ENCODE data around the gene CMC4. TPM values are rescaled to one million over a fixed set of nuclear protein-coding genes. Genes with fewer than 3 reads are reported as not detected.

CMC4 gene
- total RNA-seq, 4 donors from 2014 or later = 5.1 to 18.3 (median 13.3) TPM

- Histone ChIP-seq H3K27me3 (no peaks in the 10 kb centered on the region), H3K4me1 (peaks cover 0 to 14% (median 0%) of the 10 kb centered on the region in 3 donors), H3K9me3 (no peaks in the 10 kb centered on the region), H3K4me3 (peak overlapping the region in 3 of 4 donors; percentile 62 to 79 (median 69)), H3K27ac (peak overlapping the region; percentile 96 to 98 (median 97)), H3K36me3 (no peaks in the 10 kb centered on the region)
- no peak for DNase-seq
- no peak for TF ChIP-seq POLR2A (IDR thresholded peaks at IDR 0.05)
- TF ChIP-seq, protein P1, sequence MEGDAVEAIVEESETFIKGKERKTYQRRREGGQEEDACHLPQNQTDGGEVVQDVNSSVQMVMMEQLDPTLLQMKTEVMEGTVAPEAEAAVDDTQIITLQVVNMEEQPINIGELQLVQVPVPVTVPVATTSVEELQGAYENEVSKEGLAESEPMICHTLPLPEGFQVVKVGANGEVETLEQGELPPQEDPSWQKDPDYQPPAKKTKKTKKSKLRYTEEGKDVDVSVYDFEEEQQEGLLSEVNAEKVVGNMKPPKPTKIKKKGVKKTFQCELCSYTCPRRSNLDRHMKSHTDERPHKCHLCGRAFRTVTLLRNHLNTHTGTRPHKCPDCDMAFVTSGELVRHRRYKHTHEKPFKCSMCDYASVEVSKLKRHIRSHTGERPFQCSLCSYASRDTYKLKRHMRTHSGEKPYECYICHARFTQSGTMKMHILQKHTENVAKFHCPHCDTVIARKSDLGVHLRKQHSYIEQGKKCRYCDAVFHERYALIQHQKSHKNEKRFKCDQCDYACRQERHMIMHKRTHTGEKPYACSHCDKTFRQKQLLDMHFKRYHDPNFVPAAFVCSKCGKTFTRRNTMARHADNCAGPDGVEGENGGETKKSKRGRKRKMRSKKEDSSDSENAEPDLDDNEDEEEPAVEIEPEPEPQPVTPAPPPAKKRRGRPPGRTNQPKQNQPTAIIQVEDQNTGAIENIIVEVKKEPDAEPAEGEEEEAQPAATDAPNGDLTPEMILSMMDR (IDR thresholded peaks at IDR 0.05) = no peak
- WGBS, 2 donors = 21 to 43% methylated on average over 3 of the region's 3 CpGs
- intact Hi-C loops (cut with DNase I) = no loop called here
Measured at GRCh38 chrX:155028129-155028528, 42.8 kb downstream of the CMC4 start.

GRCh38 chrX:155027509-155028066, 43.3 kb downstream of the CMC4 start:
- Histone ChIP-seq H3K4me1 (peaks cover 0 to 14% (median 0%) of the 10 kb centered on the region in 3 donors), H3K4me3 (peak overlapping the region; percentile 56 to 79 (median 66)), H3K27me3 (no peaks in the 10 kb centered on the region), H3K36me3 (no peaks in the 10 kb centered on the region), H3K9me3 (no peaks in the 10 kb centered on the region), H3K27ac (peak overlapping the region; percentile 96 to 98 (median 97))
- 1 to 44% methylated on average over 14 of the region's 14 CpGs for WGBS, 2 donors
- intact Hi-C loops (cut with DNase I) = no loop called here
- DNase-seq = no peak
- TF ChIP-seq POLR2A (IDR thresholded peaks at IDR 0.05) = peak in 2 of 4 donors; percentile 44 to 49
- TF ChIP-seq, protein P1 (IDR thresholded peaks at IDR 0.05) = no peak

DNA sequence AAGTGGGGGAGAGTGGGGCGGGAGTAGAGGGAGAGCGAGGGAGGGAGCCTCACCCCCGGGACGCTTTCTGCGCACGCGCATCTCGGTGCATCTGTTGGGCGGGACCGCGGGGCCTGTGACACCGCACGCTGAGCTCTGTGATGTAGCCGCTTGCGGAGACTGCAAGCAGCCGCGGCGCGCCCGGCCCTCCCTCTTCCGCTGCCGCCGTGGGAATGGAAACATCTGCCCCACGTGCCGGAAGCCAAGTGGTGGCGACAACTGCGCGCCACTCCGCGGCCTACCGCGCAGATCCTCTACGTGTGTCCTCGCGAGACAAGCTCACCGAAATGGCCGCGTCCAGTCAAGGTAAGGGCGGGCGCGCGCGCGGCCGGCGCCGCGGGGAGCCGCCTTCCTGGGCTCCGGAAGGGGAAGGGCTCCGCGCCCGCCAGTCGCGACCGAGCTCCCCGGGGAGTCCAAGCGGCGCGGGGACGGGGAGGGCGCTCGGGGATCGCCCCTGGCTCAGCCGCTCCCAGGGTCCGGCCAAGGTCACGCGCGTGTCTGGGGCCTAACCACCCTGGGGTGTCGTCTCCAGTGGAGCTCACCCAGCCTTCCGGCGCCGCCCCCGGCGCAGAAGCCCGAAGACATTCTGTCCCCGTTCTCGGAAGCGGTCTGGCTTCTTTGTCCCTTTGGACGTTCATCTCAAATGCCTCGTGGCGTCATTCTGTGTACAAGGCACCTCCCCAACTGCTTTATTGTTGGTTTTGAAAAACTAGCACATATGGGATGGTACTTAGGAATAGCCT, 44.0 kb downstream of the CMC4 start, which contains the start of gene FUNDC2:
FUNDC2 (plus strand) TSS at position 118 of the 782 bp plus-strand sequence; CDS start at position 213, 95 bp downstream.
- H3K27me3 ChIP-seq = no peaks in the 10 kb centered on the region
- no peaks in the 10 kb centered on the region for H3K36me3 ChIP-seq
- H3K9me3 ChIP-seq = no peaks in the 10 kb centered on the region
- 0 to 58% methylated on average over 1 to 19 of the region's 82 CpGs for WGBS, 2 donors
- H3K27ac ChIP-seq = peak within 1 kb of the TSS; percentile 96 to 98 (median 97)
- H3K4me1 ChIP-seq = peaks cover 0 to 14% (median 0%) of the 10 kb centered on the region in 3 donors
- intact Hi-C loops (cut with DNase I) = no loop called here
- H3K4me3 ChIP-seq = peak within 1 kb of the TSS; percentile 56 to 79 (median 66)
- peak; percentile 42 for DNase-seq
- TF ChIP-seq POLR2A (IDR thresholded peaks at IDR 0.05) = peak in 2 of 4 donors; percentile 77 to 84
- TF ChIP-seq, protein P1 (IDR thresholded peaks at IDR 0.05) = peak in 1 of 6 experiments; percentile 4

DNA sequence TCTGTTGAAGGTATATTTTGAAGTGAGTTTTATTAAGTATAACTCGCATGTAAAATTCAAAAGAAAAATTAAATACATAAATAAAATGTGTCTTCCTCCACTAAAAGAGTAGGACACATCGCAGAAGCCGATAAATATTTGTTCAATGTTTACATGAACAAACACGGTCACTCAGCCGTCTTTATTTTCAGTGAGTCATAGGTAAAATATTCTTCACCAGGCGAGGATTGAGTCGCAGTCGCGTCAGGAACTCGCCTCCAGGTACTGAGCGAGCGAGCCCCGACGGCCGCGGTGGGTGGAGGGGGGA, 44.6 kb downstream of the CMC4 start:
- no peak for DNase-seq
- H3K27me3 ChIP-seq = no peaks in the 10 kb centered on the region
- WGBS, 2 donors = 0 to 36% methylated on average over 9 to 16 of the region's 16 CpGs

More for the DNA sequence above, 44.6 kb downstream of the CMC4 start:
- intact Hi-C loops (cut with DNase I) = no loop called here
- TF ChIP-seq, protein P1 (IDR thresholded peaks at IDR 0.05) = no peak
- H3K4me3 ChIP-seq = peak overlapping the region; percentile 56 to 79 (median 66)
- H3K27ac ChIP-seq = peak overlapping the region; percentile 96 to 98 (median 97)
- H3K9me3 ChIP-seq = no peaks in the 10 kb centered on the region
- no peaks in the 10 kb centered on the region for H3K36me3 ChIP-seq
- H3K4me1 ChIP-seq = peaks cover 0 to 14% (median 0%) of the 10 kb centered on the region in 3 donors
